Uterus (tissue), 2 donors: ENCODE measurements around the gene WIPF3.

Experiments used
- POLR2A ChIP-seq, 2 donors: fragments of 450-650 bp; IDR thresholded peaks; one replicate each; pipeline ENCODE4 v1.6.1; 2016; ENCODE audit warnings: antibody characterized with exemption in 2 of 2, mild to moderate bottlenecking in 1 of 2, moderate library complexity in 1 of 2
- TF ChIP-seq, protein P1 (sequence below), 4 experiments: fragments of 200-600 bp in 2 of 4; fragments of 450-650 bp in 2 of 4; sonication (generic) in 2 of 4; IDR thresholded peaks; one replicate each; pipeline ENCODE4 v1.5.1; 2016 to 2019; ENCODE audit warnings: antibody characterized with exemption in 4 of 4, mild to moderate bottlenecking in 2 of 4, moderate library complexity in 1 of 4

DNA sequence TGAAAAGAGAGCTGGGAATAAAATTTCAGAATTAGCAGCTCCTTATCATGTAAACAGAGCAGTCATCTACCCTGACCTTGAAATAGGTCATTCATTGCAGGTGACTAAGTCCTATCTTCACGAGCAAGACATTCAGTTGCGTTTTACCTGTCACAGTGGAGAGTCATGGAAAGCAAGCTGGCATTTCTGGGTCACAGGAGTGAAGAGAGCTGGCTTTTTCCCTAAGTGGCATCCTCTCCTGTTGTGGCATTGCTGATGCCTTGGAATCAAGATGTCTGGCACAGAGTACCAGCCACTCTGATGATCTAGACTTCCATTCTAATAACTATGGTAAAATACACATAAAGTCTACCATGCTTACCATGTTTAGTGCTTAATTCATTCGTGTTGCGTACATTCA lies 112.5 kb downstream of the WIPF3 start:
- TF ChIP-seq, protein P1, sequence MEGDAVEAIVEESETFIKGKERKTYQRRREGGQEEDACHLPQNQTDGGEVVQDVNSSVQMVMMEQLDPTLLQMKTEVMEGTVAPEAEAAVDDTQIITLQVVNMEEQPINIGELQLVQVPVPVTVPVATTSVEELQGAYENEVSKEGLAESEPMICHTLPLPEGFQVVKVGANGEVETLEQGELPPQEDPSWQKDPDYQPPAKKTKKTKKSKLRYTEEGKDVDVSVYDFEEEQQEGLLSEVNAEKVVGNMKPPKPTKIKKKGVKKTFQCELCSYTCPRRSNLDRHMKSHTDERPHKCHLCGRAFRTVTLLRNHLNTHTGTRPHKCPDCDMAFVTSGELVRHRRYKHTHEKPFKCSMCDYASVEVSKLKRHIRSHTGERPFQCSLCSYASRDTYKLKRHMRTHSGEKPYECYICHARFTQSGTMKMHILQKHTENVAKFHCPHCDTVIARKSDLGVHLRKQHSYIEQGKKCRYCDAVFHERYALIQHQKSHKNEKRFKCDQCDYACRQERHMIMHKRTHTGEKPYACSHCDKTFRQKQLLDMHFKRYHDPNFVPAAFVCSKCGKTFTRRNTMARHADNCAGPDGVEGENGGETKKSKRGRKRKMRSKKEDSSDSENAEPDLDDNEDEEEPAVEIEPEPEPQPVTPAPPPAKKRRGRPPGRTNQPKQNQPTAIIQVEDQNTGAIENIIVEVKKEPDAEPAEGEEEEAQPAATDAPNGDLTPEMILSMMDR (IDR thresholded peaks at IDR 0.05), result no peak
- TF ChIP-seq POLR2A (IDR thresholded peaks at IDR 0.05), result no peak
